Measurements from ENCODE around the gene EXOC1. TPM values are rescaled to one million over a fixed set of nuclear protein-coding genes. Genes with fewer than 3 reads are reported as not detected.

EXOC1 gene
- total RNA-seq, 1 experiment from 2014 or later, result 21.2 TPM

DNA sequence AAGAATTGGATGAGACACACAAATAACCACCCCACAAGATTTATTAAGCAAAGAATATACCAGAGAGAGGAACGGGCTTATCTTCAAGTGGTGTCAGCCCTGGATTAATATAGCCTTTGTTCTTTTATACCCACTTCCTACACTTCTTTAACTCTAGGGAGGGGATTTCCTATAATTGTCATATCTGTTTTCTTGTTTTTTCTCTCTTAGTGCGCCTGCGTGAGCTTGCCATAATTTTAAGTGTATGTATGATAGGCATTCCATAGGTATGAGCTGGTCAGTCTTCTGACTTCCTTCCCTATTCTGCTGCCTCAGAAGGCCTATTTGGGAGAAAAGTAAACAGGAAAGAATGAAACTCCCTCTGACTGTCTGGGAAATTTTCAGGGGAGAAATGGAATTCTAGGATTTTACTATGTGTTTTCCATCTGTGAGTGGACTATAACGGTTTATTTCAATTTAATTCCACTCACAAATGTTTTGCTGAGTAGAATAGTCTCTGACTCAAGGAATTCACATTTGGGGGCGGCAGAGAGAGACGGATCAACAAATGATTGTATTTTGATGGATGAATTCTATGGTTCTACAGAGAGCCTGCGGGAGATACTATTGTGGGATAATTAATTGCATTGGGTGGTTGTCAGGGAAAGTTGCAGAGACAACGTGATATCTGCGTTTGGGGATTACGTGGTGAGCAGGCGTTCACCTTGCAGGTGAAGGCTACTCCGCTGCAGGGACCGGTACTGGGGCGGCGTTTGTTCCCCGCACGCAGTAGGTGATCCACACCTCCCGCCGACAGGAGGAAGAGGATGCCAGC lies 94.7 kb downstream of the EXOC1 start:
- H4K20me1 ChIP-seq (ENCODE audit: control insufficient read depth, insufficient read depth, insufficient read length), result no peaks in the 10 kb centered on the region
- no peak overlapping the region for H2AFZ ChIP-seq (ENCODE audit: low read length)
- H3T11ph ChIP-seq (ENCODE audit: low read length), result no peak overlapping the region
- no peaks in the 10 kb centered on the region; a peak in 1 of 5 replicates for H3K9me3 Mint-ChIP-seq
- no peaks in the 10 kb centered on the region for H3K23me2 ChIP-seq (ENCODE audit: insufficient read length, low read depth, low read length, poor library complexity, severe bottlenecking)
- H3K18ac ChIP-seq (ENCODE audit: insufficient read length, low read depth, low read length), result no peak overlapping the region
- peak overlapping the region; percentile 88 to 93 for H3K4me3 Mint-ChIP-seq
- no peak overlapping the region for H3K4ac ChIP-seq (ENCODE audit: low read depth, low read length)
- H3K4me1 ChIP-seq (ENCODE audit: insufficient read depth, low read length), result peaks cover 2% of the 10 kb centered on the region; the same call in 1 of the 2 replicates
- H3K27ac ChIP-seq (ENCODE audit: insufficient read length, low read depth, low read length), result no peak overlapping the region
- H2BK120ac ChIP-seq (ENCODE audit: low read depth, low read length, poor library complexity, severe bottlenecking), result no peak overlapping the region
- peaks cover 0 to 16% (median 0%) of the 10 kb centered on the region in 3 experiments; a peak in 5 of 7 replicates for H3K36me3 Mint-ChIP-seq (ENCODE audit: insufficient read depth in 1 of 3, low read depth in 3 of 3)
- no peak overlapping the region for H2BK15ac ChIP-seq (ENCODE audit: low read depth, low read length)
- H2BK20ac ChIP-seq (ENCODE audit: low read depth, low read length, poor library complexity, severe bottlenecking), result no peak overlapping the region
- no CpG with 5 or more reads among the region's 19 CpGs for WGBS (ENCODE audit: extremely low coverage, insufficient read length, low lambda C conversion rate)
- H3K79me2 ChIP-seq (ENCODE audit: insufficient read depth, low read length), result no peaks in the 10 kb centered on the region
- no peaks in the 10 kb centered on the region for H3K9me3 ChIP-seq (ENCODE audit: control insufficient read depth, low read depth, low read length)
- H3K27me3 Mint-ChIP-seq (ENCODE audit: low read depth), result no peaks in the 10 kb centered on the region; the same call in 1 of the 2 replicates
- H3K27ac Mint-ChIP-seq, result peak overlapping the region in 1 of 3 experiments; percentile 49; a peak in 3 of 7 replicates
- peaks cover 28 to 31% of the 10 kb centered on the region in 2 experiments for H3K4me1 Mint-ChIP-seq
- H3K9ac ChIP-seq (ENCODE audit: extremely low read depth, insufficient read length, low read length), result no peak overlapping the region
- H3K27me3 ChIP-seq (ENCODE audit: insufficient read depth, low read length), result no peaks in the 10 kb centered on the region
- no peaks in the 10 kb centered on the region for H3K79me1 ChIP-seq (ENCODE audit: insufficient read depth, low read depth, low read length, poor library complexity, severe bottlenecking)
- H3K4me2 ChIP-seq (ENCODE audit: insufficient read depth, insufficient read length, low read length), result peak overlapping the region; percentile 57
- H2BK12ac ChIP-seq (ENCODE audit: insufficient read length, low read depth, low read length), result no peak overlapping the region
- H4K91ac ChIP-seq (ENCODE audit: insufficient read length, low read depth, low read length), result no peak overlapping the region
- H2AK5ac ChIP-seq (ENCODE audit: insufficient read length, low read length), result no peak overlapping the region
- TF ChIP-seq, protein P1, sequence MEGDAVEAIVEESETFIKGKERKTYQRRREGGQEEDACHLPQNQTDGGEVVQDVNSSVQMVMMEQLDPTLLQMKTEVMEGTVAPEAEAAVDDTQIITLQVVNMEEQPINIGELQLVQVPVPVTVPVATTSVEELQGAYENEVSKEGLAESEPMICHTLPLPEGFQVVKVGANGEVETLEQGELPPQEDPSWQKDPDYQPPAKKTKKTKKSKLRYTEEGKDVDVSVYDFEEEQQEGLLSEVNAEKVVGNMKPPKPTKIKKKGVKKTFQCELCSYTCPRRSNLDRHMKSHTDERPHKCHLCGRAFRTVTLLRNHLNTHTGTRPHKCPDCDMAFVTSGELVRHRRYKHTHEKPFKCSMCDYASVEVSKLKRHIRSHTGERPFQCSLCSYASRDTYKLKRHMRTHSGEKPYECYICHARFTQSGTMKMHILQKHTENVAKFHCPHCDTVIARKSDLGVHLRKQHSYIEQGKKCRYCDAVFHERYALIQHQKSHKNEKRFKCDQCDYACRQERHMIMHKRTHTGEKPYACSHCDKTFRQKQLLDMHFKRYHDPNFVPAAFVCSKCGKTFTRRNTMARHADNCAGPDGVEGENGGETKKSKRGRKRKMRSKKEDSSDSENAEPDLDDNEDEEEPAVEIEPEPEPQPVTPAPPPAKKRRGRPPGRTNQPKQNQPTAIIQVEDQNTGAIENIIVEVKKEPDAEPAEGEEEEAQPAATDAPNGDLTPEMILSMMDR (conservative IDR thresholded peaks at IDR 0.05), result no peak
- H3K56ac ChIP-seq (ENCODE audit: insufficient read length, low read depth, low read length), result no peak overlapping the region
- H4K5ac ChIP-seq (ENCODE audit: insufficient read length, low read depth, low read length), result no peak overlapping the region
- H3K23ac ChIP-seq (ENCODE audit: insufficient read length, low read depth, low read length), result no peak overlapping the region
- no peak for DNase-seq
- H2BK5ac ChIP-seq (ENCODE audit: insufficient read length, low read length), result no peak overlapping the region
- no peak overlapping the region for H4K8ac ChIP-seq (replicated peaks; ENCODE audit: insufficient read length, low read depth, low read length)
- no peak overlapping the region for H3K14ac ChIP-seq (ENCODE audit: insufficient read depth, low read length)
